Pons (tissue), 1 donor: ENCODE measurements around the gene GATA2.

ENCODE experiments used
- DNase-seq: peaks from one replicate; pipeline ENCODE4 v3.0.0-alpha.2; 2016; ENCODE audit warnings: low spot score

GATA2 gene

GRCh38 chr3:128432971-128433836 lies 59.8 kb downstream of the GATA2 start:
- no peak for DNase-seq

GRCh38 chr3:128432301-128432970 lies 60.6 kb downstream of the GATA2 start:
- no peak for DNase-seq

DNA sequence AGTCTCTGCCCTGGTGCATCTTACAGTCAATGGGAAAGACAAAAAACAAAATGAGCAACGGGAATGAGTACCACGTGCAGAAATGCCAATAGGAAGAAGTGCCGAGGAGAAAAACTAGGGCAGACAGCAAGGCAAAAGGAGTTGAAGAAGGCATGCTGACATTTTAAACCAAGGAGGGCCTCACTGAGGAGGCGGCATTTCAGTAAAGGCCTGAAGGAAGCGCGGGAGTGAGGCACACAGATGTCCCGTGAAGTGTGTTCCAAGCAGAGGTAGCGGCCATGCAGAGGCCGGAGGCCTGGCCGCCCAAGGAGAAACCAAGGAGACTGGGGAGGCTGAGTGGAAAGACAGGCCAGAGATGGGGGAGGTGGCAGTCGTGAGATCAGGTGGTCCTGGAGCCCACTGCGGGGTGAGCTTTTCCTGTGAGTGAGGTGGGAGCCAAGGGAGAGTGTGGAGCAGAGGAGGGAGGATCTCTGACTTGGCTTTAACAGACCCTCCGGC lies 61.1 kb downstream of the GATA2 start:
- DNase-seq: no peak

GRCh38 chr3:128430731-128431130 lies 62.3 kb downstream of the GATA2 start:
- DNase-seq: no peak

- DNase-seq: no peak
These were observed 62.7 kb downstream of the GATA2 start for GRCh38 chr3:128430301-128430700.

DNA sequence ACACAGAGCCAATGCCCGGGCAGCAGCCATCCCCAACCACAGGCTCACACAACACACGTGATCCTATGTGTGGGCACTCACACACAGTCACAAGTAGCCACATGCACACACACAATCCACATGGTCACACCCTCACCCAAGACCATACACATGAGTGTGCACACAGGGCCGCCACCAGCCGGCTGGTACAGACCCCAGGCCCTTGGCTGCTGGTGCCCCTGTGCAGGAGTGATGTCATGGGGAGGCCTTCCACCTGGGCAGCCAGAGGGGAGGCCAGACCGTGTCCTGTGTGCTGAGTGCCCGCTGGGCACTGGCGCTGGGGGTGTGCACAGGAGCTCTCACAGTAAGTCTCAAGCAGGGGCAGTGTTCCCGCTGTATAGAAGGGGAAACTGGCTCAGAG lies 63.2 kb downstream of the GATA2 start:
- no peak for DNase-seq
